B cell (primary cell): ENCODE results near the gene HDX.

Source experiments
- EZH2 ChIP-seq: IDR thresholded peaks from 2 replicates; pipeline ENCODE4 v1.6.1; 2012; ENCODE audit warnings: borderline replicate concordance, low read depth, mild to moderate bottlenecking, moderate library complexity, low read length; ENCODE audit not compliant: insufficient read depth, poor library complexity, severe bottlenecking
- TF ChIP-seq, protein P1 (sequence below): fragments of 200-600 bp; IDR thresholded peaks from one replicate; pipeline ENCODE4 v1.8.0; 2022; ENCODE audit warnings: antibody characterized with exemption, mild to moderate bottlenecking

GRCh38 chrX:84475596-84475995 lies 26.7 kb downstream of the HDX start:
- TF ChIP-seq, protein P1, sequence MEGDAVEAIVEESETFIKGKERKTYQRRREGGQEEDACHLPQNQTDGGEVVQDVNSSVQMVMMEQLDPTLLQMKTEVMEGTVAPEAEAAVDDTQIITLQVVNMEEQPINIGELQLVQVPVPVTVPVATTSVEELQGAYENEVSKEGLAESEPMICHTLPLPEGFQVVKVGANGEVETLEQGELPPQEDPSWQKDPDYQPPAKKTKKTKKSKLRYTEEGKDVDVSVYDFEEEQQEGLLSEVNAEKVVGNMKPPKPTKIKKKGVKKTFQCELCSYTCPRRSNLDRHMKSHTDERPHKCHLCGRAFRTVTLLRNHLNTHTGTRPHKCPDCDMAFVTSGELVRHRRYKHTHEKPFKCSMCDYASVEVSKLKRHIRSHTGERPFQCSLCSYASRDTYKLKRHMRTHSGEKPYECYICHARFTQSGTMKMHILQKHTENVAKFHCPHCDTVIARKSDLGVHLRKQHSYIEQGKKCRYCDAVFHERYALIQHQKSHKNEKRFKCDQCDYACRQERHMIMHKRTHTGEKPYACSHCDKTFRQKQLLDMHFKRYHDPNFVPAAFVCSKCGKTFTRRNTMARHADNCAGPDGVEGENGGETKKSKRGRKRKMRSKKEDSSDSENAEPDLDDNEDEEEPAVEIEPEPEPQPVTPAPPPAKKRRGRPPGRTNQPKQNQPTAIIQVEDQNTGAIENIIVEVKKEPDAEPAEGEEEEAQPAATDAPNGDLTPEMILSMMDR = no peak
- no peak for TF ChIP-seq EZH2
